Stimulated activated CD8-positive, alpha-beta memory T cell treated with anti-CD3 and anti-CD28 coated beads, Interleukin-2, amount 100 ng/mL, for 48 hours (primary cell): ENCODE data around the gene PKLR.
"Not testable (repeated sequence)": the region's sequence is repeated elsewhere in the genome, so short reads cannot be mapped to it uniquely, and the experiment has no call there.

Source experiments
- DNase-seq, 2 donors: peaks; one replicate each; pipeline ENCODE4 v3.0.0-alpha.2; 2020; ENCODE audit warnings: low read depth in 2 of 2

PKLR gene

GRCh38 chr1:155318082-155318481 is 16.8 kb upstream of the PKLR start:
- DNase-seq, result no peak

GRCh38 chr1:155316922-155317321 is 15.7 kb upstream of the PKLR start:
- DNase-seq, result no peak

GRCh38 chr1:155313261-155313660 is 12.0 kb upstream of the PKLR start:
- DNase-seq, result no peak

- no peak for DNase-seq
These were observed 8.3 kb upstream of the PKLR start for GRCh38 chr1:155309423-155310021.

GRCh38 chr1:155308493-155309422 is 7.5 kb upstream of the PKLR start, which contains the start of gene FDPS:
TSS of gene FDPS (plus strand) at chr1:155308866. CDS start at chr1:155309790, 924 bp downstream.
- peak; percentile 94 to 96 for DNase-seq

GRCh38 chr1:155307247-155307740 is 6.1 kb upstream of the PKLR start:
- DNase-seq, result no peak

- no peak for DNase-seq
These were observed 4.7 kb upstream of the PKLR start for GRCh38 chr1:155305881-155306391.

- DNase-seq, result no peak
These were observed 3.4 kb upstream of the PKLR start for GRCh38 chr1:155304558-155305063.

- no peak for DNase-seq
These were observed 497 bp downstream of the PKLR start for GRCh38 chr1:155300553-155301329.

- no peak for DNase-seq
These were observed 1.2 kb downstream of the PKLR start for GRCh38 chr1:155300024-155300423.

GRCh38 chr1:155297384-155297783 is 3.9 kb downstream of the PKLR start:
- no peak for DNase-seq

- no peak for DNase-seq
These were observed 4.6 kb downstream of the PKLR start for GRCh38 chr1:155296661-155297060.

GRCh38 chr1:155295942-155296267 is 5.3 kb downstream of the PKLR start:
- no peak for DNase-seq

- DNase-seq, result no peak
These were observed 5.9 kb downstream of the PKLR start for GRCh38 chr1:155295183-155295941.

GRCh38 chr1:155294520-155295182 is 6.6 kb downstream of the PKLR start:
- DNase-seq, result no peak

- DNase-seq, result no peak
These were observed 8.0 kb downstream of the PKLR start for GRCh38 chr1:155293086-155293749.

GRCh38 chr1:155291006-155291405 is 10.2 kb downstream of the PKLR start:
- not testable (repeated sequence) for DNase-seq

GRCh38 chr1:155287987-155288543 is 13.2 kb downstream of the PKLR start:
- no peak for DNase-seq

- no peak for DNase-seq
These were observed 14.7 kb downstream of the PKLR start for GRCh38 chr1:155286544-155286943.

- DNase-seq, result no peak
These were observed 15.6 kb downstream of the PKLR start for GRCh38 chr1:155285631-155286044.
